OCI-M2 (cell line): ENCODE results near the gene KIF26B.
"Not testable (repeated sequence)": the region's sequence is repeated elsewhere in the genome, so short reads cannot be mapped to it uniquely, and the experiment has no call there.

ENCODE experiments used
- DNase-seq: peaks from one replicate; lab custom pipeline; 2025; ENCODE audit not compliant: unreplicated experiment; lab: John Stamatoyannopoulos, UW

Gene KIF26B

DNA sequence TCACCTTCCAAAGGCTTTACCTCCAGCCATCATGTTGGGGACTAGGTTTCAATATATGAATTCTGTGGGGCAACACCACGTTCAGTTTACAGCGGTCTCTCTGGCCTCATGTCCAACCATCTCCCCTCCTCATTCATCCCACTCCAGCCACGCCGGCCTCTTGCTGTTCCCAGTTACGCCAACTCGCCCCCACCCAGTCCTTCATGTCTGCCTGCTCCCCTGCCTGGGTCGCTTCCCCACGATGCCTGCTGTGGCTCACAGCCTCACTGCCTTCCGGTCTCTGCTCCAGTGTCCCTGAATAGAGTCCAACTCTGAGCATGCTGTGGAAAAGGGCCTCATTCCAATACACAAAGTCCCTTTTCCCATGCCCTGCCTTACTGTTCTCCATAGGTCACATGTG is 193.8 kb downstream of the KIF26B start:
- no peak for DNase-seq

DNA sequence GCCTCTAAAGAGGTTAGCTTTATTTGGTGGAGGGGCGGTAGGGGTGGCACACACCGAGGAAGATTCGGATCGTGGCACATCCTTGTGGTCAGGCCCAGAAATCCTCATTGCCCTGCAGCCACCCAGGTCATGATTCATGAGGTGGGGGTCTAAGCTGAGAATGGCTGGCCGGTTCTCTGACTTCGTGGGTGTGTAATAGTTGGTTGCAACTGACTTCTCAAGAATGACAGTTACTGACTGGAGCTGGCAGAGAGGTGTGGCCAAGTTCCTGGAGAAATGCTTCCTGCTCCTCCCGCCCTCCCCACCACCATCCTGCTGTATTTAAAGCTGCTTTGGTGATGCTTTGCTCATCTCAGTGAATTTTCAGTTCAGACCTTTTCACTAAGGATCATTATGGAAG is 198.6 kb downstream of the KIF26B start:
- DNase-seq, result no peak

DNA sequence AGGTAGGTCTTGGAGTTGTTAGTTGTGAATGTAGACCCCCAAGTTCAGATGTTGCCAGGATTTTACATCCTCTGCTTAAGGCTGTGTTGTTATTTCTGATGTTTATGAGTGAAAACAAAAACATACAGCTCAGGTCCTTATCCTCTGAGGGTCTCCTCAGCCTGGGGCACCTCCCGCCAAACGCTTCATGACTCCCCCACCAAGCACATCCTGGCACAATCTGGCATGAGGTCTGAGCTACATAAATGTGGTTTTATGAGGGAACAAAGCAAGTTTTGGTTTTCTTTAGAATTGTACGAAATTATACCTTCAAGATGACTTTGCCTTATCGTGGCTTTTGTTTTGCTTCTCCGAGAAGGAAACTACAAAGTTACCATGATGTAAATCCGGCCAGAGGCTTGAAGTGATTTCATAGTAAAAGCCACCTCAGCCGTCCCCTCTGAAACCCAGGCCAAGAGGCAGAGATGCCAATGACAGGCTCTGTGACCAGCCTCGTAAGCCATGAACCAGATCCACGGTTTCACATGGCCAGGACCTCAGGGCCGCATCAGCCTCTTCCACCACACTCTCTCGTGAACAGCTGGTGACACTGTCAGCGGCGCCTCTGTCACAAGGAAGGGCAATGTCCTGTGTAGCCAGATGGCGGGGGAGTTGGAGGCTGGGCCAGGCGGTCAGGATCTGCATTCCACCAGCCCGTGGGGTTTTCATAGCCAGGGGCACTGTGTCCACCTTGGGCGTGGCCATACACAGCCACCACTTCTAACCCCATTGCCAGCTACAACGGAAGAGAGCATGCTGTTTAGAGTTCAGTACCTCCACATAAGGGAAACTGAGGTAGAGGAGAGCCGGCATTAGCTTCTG is 199.4 kb downstream of the KIF26B start:
- no peak for DNase-seq

DNA sequence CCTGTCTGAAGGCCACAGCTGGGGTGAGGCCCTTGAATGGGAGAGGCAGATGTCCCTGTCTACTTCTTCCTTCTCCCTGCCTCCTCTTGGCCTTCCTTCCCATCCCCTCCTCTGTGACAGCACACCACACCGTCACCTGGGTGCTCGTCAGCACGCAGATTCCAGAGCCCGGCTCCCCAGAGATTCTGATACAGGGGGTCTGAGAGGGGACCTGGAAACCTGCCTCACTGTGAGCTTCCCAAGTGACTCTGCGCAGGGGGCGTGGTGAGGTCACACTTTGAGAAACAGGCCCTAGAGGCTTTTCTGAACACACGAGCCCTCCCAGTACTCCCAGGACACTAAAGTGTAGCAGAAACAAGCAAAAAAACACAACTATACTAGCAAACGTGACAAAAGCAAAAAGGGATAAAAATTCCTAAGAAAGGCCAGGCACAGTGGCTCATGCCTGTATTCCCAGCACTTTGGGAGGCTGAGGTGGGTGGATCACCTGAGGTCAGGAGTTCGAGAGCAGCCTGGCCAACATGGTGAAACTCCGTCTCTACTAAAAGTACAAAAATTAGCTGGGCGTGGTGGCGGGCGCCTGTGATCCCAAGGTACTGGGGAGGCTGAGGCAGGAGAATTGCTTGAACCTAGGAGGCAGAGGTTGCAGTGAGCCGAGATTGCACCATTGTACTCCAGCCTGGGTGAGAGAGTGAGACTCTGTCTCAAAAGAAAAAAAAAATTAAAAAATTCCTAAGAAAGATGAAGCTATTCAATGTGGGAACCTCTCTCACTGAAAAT is 201.3 kb downstream of the KIF26B start:
- DNase-seq, result not testable (repeated sequence)

DNA sequence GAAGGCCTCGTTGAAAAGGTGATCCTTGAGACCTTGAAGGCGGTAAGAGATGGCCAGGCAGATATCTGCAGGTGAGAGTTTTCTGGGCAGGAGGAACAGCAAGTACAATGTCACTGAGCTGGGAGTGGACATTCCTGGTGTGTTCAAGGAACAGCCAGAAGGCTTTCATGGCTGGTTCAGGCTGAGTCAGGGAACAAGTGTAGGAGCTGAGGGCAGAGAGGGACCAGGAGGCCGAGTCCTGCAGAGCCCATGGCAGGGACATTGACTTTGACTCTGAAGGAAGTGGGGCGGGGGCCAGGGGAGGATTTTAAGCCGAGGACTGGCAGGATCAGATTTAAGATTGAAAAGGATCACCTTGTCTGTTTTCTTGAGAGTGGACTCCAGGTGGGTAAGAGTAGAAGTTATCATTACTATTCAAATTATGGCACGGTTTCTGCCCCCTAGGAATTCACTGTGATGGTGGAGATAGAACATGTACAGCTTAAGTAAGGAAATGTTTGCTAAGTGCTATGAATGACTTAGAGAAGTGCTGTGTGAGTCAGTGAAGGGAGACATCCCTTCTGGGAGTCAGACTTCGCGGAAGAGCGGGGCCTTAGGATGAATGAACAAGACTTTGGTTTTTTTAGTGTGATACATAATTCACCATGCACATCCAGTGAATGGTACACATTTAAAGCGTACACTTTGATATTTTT is 202.3 kb downstream of the KIF26B start:
- DNase-seq, result no peak

DNA sequence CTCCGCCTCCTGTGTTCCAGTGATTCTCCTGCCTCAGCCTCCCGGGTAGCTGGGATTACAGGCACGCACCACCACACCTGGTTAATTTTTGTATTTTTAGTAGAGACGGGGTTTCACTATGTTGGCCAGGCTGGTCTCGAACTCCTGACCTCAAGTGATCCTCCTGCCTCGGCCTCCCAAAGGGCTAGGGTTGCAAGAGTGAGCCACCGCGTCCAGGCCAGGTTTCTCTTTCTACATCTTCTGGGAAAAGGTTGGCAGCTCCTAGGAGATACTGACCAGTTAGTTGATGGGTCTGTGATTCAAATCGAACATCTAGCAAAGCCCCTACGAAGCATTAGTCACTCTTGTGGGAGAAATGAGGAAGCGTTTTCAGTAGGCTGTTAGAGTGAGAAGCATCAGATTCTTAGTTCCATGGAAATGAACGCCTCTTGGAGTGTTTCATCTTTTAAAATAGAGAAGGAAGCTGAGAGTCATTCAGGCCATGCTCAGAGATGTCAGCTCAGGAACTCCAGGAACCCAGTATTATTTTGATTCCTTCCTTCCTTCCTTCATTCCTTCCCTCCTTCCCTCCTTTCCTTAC is 204.4 kb downstream of the KIF26B start:
- not testable (repeated sequence) for DNase-seq

DNA sequence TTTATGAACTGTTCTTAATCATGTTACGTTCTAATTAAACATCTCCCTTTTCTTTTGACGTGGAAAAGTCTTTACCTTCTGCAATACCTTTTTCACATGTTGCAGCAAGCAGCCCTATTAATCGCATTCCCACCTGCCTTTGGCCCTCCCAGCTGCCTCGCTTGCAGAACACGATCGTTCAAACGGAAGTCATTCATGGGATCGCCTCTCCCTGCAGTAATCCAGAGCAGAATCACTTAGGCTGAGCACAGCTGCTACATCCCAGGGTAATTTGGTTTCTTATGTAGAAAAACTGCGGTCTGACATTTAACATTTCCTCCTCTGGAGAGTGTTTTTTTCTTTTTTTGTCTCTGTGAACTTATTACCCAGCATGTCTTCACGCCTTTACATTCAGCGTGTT is 206.3 kb downstream of the KIF26B start:
- DNase-seq, result no peak

DNA sequence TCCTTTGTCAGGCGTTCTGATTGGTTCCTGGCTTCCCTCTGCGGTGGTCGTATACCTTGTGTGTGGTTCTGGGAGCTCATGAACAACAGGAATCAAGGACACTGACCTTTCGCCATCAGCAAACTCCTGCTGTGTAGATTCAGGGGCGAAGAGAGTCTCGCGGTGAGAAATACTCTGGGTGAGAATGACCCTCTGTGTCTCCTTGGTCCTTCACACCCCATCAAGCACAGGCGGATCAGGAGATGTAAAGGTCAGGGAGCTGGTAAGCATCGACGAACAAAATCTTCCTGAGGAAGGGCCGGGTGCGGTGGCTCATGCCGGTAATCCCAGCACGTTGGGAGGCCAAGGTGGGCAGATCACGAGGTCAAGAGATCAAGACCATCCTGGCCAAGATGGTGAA is 207.2 kb downstream of the KIF26B start:
- no peak for DNase-seq

DNA sequence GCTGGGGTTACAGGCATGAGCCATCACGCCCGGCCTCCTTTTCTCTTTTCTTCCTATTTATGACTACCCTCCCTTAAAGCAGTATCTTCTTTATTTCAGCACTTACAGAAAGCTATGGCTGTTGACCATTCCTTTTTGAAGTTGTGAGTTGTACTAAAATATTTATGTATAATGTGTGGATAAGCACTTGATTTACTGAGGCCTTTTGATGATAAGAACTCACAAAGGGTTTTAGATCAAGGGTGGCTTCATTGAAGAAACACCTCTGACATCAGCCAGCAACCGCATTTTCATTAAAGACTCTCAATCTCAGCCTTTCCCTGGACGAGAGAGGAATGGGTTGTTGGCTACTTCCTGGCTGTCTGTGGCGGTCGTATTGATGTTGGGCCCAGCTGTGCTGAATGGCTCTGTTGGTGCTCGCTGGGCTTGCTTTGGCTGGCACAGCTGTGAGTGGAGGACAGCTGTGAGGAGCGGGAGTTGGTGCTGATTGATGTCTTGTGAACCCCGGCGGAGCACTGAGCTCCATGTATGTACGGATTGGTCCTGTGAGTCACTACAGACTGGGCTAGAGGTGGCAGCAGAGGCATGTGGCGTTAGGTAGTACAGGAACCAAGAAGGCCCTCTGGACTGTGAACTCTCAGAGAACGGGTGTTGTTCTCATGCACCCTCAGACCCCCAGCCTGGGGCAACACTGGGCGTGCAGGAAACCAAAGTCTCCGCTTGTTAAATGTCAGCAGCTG is 208.8 kb downstream of the KIF26B start:
- DNase-seq, result no peak

DNA sequence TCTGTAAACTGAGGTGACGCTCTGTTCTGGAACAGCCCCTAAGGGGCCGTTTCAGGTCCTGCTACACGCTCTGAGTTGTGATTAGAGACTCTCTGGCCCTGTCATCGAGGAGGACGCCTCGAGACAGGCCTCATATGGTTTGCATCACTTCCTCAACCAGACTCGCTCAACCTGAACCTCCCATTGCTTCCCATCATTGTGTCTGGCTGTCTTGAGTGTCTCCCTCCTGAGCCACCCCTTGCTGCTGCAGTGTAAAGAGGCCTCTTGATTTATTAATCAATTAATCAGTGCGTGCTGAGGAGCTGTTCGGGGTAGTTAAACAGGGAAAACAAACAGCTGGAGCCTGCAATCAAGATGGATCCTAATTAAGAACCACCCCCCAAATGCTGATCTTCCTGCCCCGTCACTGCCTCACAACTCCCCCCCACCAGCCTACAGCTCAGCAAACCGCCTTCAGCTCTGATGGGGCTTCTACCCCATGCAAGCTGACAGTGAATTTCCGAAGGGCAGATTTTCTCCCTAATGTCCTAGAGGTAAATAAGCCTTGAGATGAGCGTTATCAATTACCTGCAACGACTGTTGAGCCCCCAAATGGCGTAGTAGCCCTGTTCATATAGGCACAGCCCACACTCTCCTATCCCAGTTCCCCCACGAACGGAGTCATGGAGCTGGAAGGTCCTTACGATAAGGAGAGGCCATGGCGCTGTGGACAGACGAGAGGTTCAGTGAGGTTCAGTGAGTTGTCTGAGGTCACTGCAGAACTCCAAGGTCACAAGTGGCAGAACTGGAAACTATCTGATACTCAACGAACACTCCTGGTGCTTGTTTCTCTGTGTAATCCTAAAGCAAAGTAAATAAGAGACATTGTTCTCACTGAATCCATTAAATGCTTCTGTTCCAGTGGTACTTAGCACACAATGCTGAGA is 210.6 kb downstream of the KIF26B start:
- no peak for DNase-seq

DNA sequence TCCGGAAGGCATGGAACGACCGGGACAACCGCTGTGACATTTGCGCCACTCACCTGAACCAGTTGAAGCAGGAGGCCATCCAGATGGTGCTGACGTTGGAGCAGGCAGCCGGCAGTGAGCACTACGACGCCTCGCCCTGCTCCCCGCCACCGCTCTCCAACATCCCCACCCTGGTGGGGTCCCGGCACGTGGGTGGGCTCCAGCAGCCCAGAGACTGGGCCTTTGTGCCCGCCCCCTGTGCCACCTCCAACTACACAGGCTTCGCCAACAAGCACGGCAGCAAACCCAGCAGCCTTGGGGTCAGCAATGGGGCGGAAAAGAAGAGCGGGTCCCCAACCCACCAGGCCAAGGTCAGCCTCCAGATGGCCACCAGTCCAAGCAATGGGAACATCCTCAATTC is 212.1 kb downstream of the KIF26B start:
- no peak for DNase-seq

DNA sequence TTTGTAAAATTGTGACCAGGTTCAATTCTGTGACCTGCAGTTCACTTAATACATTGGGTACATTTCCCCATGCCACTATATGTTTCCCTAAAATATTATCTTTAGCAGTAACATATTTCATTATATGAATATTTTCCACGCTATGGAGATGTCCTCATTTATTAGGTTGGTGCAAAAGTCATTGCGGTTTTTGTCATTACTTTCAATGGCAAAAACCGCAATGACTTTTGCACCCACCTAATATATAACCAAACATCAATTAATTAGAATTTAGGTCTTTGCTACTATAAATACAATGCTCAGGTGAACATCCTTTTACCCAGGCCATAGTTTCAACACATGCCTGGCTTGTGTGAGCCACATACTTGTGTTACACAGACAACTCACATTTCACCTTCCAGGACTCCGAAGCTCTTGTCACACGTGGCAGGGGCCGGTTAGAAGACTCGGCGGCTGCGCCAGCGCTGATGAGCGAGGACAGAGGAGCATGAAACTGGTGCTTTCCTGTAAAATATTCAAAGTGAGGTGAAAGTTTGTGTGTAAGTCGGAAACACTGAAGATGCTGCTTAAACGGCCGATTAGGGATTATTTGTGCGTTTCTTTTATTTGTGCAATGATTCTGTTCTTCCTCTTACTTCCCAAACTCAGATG is 215.5 kb downstream of the KIF26B start:
- DNase-seq, result no peak

DNA sequence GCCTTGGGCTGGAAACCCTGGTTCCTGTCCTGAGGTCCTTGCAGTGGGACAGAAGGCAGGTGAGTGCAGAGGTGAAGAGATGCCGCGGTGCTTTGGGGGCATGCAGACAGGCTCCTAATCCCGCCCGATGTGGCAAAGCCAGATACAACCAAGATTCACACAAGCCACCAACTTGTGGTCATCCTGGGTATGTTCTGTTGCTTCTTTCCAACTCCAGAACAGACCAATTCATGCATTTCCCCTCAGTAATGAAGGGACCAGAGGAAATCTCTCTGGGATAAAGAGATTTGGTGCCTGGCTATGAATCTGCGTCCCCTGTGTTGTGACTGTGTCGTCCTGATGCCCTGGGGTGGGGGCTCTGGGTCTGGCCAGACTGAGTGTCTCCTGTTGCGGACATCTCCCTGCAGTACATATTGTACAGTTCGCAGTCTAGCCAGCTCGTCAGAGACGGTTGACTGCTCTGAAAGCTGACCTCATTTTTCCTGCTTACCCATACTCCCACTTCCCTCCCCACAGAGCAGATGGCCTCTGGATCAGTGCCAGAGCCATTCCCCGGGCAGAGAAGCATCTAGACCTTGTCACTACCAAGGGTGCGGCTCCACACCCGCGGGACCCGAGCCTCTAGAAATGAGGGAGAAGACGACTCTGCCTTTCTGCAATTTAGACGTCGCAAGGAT is 216.3 kb downstream of the KIF26B start:
- no peak for DNase-seq

DNA sequence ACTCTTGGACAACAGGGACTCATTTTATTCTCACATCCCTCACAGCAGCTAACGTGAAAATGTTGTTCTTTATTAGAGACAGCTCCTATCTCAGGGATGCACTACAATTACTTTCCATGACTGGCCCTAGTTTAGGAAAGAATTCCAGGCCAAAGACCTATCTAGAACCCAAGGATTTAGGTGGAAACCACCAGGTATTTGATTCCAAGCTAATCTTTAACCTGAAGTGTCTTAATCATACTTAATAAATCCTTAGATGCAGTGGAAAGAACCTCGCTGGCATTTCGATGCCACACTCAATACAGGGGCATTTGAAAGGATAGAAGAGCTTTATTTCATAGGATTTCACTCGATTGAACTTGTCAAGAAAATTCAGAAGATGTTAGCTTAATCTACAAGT is 218.3 kb downstream of the KIF26B start:
- DNase-seq, result no peak

DNA sequence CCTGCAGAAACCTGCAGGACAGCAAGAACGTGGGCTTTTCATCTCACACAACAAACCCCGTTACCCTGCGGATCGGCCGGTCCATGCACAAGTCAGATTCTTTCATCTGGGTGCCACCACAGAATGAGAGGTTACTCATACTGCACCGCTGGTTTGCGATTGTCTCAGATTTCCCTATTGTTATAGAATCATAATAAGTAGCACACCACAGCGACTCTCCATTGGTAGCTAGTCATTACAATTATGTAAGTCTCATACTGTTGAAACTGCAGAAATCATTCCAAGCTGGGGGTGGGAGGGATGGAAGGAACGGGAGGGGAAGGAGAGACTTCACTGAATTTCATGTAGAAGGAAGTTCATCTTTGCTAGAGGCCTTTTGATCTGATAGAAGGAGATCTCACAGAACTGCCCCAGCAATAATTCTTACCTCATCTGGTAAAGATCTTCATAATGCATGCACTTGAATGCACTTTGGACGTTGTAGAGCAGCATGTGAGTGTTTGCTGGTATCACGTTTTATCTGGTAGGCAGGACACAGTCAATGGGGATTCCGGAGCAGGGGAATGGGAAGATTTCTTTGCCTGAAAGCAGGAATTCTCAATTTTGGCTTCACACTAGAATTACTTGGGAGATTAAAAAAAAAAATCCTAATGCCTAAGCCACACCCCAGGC is 221.1 kb downstream of the KIF26B start:
- DNase-seq, result no peak

DNA sequence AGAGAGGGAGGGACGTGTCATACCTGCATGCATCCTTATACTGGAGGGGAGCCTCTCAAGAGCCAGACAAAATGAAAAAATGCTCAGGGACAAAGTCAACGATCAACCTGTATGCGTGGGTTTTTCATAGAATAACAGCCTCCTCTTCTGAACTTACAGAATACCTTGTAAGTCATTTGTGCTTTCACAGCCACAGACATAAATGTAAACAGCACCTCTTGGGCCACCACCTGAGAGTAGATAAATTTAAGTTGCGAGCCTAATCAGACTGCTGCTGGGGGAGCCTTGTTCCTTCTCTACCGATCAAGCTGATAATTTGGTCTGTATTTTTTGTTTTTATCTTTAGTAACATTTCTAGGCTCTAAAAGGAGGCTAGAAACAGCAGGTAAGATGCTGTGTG is 223.1 kb downstream of the KIF26B start:
- DNase-seq, result no peak

DNA sequence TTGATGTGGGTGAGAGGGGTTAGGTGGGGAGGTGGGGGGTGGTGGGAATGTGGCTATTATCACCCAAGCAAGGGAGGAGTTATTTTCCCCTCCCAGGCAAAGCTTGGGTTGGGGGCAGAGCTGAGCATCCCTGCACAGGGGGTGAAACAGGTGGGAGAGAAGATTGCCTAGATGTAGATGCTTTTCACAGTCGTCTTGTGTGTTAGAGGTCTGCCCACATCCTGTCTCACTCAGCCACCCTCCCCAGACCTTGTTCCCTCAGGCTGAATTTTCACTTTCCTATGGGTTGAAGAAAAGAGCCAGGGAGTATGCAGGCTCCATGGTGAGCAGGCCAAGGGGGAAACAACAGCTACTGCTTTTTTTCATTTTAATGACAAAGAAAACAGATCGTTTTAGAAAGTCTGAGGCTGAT is 223.5 kb downstream of the KIF26B start:
- no peak for DNase-seq

DNA sequence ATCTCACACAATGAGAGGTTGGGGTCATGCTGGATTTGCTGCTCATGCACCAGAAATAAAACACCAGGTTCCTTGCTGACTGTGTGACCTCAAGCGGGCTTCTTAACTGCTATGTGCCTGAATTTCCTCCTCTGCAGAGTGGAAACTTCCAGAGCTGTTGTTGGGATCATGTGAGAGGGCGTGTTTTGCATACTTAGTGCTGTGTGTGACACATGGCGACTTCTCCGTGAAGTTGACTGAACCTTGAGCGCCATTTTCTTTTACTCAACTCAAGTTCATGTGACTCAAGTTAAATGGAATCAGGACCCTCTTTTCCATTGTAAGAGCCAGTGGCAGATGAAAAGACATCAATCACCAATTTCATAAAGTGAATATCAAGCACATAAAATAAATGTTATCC is 224.0 kb downstream of the KIF26B start:
- no peak for DNase-seq
